Activated CD4-positive, CD25-positive, alpha-beta regulatory T cell (primary cell): ENCODE measurements around the gene ADAMTS6.
"Not testable (repeated sequence)": the region's sequence is repeated elsewhere in the genome, so short reads cannot be mapped to it uniquely, and the experiment has no call there.

Source experiments
- DNase-seq, 4 experiments: peaks; one replicate each; lab custom pipeline; 2025; lab: John Stamatoyannopoulos, UW

ADAMTS6 gene

GRCh38 chr5:65474130-65474711 lies 7.5 kb downstream of the ADAMTS6 start:
- no peak for DNase-seq

DNA sequence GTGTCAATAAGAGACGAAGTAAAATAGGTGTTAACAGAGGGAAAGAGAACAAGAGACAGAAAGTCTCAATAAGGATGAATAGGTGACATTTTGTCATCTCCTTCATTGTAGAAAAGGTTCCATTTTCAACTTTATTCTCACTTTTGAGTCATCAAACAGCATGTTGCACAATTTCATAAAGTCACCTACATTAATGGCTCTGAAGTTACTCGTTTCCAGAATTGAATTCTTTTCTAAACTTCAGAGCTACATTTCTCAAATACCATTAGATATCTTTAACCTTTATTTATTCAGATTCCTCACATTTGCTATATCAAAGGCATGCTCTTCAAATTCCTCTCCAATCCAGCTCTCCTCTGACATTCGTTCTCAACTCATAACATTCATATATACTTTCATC lies 13.1 kb downstream of the ADAMTS6 start:
- no peak for DNase-seq

DNA sequence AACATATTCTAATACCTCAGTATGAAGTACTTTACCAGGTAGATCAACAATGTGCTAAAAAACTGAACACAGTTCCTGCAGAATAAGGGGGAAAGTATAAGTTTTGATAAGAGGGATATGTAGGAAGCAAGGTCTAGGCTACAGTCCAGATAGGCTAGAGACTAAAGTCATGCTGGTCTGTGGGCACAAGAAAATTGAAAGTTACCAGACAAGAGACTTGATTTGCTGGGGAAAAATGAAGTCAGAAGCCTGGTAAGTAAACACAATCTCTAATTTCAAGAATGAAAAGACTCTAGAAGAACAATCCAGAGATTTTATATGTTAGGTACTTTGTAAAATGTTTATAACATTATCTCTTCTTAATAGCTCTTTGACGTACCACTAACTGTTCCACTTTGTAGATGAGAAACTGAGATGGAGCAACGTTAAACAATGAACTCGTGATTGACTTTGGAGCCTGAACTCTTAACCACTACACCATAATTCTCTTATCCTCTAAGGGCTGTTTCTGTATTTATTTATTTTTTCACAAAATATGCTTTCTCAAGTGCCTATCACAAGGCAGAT lies 19.5 kb downstream of the ADAMTS6 start:
- no peak for DNase-seq

DNA sequence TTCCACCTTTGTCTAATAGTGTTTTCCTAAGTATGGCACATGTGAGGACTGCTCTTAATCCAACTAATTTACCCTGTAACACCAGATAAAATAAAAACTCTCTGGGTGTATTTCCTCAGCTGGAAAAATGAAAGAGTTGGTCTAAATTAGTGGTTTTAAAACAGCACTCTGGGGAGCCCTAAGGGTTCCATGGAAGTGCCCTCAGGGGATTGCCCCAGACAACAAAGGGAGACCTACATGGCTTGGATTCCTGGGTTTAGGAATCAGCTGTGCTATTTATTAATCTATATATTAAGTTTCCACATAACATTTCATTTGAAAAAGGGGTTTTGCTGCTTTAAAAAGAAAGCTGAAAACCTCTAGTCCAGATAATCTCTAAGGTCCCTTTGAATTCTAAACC lies 20.2 kb downstream of the ADAMTS6 start:
- DNase-seq: no peak

- no peak for DNase-seq
These were observed 21.7 kb downstream of the ADAMTS6 start for GRCh38 chr5:65459995-65460394.

DNA sequence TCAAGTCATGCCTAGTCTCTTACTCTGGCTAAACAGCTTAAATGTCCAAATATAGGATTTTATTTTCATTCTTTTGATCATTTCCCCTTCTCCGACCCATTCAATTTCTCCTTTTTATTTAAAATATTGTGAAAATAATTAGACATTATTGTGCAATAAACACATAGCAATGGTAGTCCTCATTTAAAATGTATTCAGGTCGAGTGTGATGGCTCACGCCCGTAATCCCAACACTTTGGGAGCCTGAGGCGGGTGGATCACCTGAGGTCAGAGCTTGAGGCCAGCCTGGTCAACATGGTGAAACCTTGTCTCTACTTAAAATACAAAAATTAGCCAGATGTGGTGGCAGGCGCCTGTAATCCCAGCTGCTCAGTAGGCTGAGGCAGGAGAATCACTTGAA lies 26.7 kb downstream of the ADAMTS6 start:
- DNase-seq: no peak

DNA sequence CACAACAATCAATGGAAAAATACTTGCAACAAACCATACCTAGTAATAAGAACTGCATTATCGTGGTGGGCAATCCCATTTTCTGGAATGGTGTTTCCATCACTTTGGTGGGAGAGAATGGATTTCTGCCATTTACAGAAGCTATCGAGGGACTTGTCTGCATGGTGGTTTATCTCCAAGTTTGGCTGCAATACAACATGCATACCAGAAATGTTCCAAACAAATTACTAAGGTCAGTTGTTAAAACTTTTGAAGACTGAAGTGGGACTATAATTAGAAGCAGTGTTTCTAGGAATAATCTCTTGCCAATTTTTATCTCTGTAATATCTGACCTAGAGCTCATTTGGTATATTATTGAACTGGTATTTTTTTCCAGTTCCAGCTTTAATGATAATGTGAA lies 30.3 kb downstream of the ADAMTS6 start:
- no peak for DNase-seq

GRCh38 chr5:65446682-65447081 lies 35.0 kb downstream of the ADAMTS6 start:
- no peak for DNase-seq

- no peak for DNase-seq
These were observed 39.9 kb downstream of the ADAMTS6 start for GRCh38 chr5:65441800-65442199.

DNA sequence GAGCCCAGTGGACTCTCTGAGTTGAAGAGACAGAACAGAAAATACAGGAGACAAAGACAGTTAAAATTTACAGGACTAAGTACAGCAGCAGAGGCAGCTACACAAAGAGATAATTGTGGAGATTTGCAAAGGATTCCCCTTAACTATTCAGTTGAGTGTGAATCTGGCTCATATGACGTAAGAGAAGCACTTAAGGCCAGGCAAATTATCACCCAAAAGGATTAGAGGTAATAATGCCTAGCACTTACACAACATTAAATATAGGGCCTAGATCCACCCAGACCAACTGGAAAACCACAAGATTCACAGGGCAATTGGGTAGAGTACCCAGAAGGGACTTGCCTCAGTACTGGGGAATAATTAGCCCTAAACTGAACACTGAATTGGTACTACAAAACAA lies 41.3 kb downstream of the ADAMTS6 start:
- no peak for DNase-seq

DNA sequence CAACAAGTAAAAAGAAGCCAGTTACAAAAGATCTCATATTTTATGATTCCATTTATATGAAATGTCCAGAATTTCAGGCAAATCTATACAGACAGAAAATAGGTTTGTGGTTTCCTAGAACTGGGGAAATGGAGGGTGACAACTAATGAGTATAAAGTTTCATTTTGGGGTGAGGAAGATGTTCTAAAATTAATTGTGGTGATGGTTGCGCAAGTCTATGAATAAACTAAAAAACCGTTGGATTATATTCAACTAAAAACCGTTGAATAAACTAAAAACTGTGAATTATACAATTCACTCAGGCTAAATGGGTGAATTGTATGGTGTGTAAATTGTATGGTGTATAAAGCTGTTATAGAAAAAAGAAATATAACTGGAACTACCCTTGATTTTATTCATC lies 47.6 kb downstream of the ADAMTS6 start:
- DNase-seq: no peak

DNA sequence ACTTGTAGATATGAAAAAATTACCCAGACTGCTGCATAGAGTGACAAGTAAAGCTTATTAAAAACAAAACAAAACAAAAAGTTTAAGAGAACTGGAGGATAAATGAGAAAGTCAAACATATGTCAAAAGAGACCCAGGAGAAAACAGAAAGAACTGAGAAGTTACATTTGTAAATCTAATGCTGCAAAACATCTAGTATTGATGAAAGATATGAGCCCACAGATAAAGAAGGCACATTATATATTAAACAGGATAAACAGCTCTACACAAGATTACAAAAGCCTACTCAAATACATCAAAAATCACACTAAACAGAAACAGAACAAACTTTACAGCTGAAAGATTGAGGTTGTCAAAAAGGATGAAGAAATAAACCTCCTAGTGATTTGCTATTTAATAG lies 55.1 kb downstream of the ADAMTS6 start:
- no peak for DNase-seq

GRCh38 chr5:65423623-65424022 lies 58.1 kb downstream of the ADAMTS6 start:
- no peak for DNase-seq

GRCh38 chr5:65418661-65419060 lies 63.1 kb downstream of the ADAMTS6 start:
- no peak for DNase-seq

DNA sequence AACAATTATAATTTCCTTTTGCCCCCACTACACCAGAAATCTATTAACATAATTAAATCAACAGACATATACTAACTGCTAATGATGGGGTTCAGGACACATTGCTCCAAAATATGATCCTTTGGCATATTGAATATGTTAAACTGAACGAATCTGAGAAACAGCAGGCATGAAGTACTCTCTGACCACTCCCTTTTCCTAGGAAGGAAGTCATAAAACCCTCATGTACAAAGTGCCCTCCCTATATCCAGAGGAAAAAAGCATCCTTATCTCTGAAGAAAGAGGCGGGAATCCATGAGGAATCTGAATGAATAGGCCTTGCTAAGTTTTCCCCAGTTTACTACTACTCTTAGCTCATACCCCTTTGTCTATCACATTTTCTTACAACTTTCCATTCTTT lies 67.9 kb downstream of the ADAMTS6 start:
- DNase-seq: no peak

DNA sequence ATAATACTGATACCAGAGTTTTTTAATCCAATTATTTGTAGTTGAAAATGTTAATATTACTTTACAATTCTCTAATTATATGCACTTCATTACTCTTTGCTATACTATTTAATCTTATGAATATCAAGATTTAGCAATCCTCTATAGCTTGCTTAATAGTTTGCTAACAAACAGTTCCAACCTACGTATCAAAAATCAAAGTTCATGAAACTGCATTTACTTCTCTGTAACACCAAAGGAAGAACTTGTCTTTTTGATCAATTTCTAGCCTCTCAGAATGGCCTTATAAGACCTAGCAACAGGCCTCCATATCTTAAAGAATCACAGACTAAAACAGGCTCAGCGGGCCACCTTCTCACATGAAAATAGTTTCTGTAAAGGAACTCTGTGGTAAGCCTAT lies 68.9 kb downstream of the ADAMTS6 start:
- no peak for DNase-seq

DNA sequence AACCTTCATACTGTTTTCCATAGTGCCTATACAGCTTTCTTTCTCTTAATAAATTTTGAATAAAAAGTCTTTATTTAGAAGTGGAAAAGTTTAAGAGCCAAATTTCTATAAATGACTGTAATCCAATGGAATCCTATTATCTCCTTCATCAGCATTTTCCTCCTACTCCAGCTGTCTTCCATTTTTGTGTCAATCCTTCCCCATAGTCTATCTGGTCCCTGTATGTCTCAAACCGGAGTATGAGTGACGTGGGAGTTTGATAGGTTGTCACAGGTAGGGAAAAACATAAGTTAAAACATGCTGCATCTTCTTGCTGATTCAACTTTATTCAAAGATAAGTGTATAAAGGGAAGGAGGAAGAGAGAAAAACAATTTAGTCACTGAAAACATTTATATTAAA lies 70.4 kb downstream of the ADAMTS6 start:
- no peak for DNase-seq

DNA sequence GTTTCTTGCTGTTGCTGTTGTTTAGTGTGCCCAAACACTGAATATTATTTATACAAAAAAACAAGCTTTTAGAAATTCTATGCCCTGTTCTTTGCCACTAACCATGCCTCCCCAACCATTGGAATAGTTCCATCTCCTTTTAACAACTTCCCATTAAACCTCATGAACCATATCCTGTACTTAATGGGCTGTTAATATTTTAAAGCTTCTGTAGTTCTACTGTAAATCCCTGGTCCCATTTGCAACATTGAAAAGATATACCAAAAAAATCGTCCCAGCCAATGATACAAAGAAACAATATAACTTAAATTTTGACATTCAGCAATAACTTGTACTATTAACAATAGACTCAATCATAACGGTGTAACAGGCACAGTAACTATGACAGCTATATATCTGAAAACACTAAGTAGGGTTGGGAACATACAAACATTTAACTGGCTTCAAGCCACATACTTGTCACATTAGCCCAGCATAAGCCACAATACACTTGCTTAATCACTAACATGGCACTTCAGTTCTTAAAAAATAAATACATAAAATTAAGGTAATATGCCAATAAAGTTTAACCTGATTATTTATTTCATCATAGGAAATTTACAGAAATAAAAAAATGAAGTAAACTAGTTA lies 86.1 kb downstream of the ADAMTS6 start:
- no peak for DNase-seq

DNA sequence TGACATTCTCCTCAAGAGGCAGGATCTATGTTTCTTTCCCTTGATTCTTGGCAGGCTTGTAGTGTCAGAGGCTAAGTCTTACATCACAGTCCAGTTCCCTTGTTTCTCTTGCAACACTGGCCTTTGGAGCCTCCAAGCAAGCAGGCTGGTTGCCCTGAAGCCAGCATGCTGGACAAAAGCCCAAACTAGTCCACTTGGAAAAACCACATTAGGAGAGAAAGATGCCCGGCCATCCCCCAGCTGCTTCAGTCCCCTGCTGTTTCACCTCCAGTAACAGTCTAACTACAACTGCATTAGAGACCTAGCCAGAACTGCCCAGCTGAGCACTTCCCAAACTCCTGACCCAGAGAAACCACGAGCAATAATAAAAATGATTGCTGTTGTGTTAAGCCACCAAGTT lies 87.6 kb downstream of the ADAMTS6 start:
- no peak for DNase-seq

DNA sequence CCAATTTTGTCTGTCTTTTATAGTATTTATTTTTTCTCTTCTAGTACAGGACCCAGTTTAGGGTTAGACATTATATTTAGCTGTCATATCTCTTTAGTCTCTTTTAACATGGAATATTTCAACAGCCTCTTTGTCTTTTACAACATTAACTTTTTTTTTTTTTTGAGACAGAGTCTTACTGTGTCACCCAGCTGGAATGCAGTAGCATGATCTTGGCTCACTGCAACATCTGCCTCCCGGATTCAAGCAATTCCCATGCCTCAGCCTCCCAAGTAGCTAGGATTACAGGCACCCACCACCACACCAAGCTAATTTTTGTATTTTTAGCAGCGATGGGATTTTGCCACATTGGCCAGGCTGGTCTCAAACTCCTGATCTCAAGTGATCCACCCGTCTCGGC lies 90.1 kb downstream of the ADAMTS6 start:
- no peak for DNase-seq

DNA sequence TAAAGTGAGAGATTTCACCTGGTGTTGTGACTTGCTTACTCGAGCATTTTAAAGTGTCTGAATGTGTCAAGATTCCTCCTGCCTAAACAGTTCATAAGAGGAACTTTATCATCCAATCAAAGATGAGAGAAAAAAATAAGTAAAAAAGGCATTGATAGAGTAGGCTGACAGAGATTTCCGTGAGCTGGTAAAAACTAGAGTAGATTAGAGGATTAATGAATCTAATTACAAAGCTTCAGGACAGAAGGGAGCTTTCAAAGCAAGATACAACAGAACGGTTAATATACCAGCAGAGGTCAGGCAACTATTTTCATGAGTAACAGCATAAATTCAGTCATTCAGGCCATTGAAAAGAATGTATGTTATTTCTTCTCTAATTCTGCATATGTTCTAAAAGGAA lies 91.5 kb downstream of the ADAMTS6 start:
- no peak for DNase-seq

DNA sequence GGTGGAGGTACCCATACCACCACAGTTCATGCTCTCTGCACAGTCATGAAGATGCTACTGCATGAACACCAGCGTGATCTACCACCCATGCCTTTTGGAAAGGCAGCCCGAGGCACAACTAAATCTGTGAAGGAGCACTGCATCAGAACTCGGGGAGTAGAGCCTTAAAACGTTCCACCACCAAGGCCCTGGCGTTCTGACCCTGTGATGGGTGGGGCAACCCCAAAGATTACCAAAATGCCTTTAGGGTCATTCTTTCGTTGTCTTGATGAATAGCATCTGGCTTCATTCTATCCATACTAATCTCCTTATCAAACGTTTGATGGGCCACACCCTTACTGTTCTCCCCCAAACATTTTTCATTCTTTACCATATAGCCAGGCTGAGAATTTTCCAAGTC lies 97.9 kb downstream of the ADAMTS6 start:
- DNase-seq: no peak

DNA sequence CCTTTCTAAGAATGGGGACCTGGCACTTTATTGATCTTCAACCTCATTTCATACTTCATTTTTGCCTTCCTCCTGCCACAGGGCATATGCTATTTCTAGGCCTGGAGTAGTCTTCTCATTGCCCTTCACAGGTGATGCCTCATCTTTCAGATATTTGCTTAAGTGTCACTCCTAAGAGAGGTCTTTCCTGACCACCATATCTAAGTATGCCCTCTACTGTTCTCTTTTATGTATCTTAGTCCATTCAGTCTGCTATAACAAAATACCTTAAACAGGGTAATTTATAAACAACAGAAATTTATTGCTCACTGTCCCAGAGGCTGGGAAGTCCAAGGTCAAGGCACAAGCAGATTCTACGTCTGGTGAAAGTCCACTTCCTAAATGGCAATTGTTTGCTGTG lies 99.1 kb downstream of the ADAMTS6 start:
- no peak for DNase-seq

- not testable (repeated sequence) for DNase-seq
These were observed 111.2 kb downstream of the ADAMTS6 start for GRCh38 chr5:65370505-65370904.
